NCI-H1436 treated with DMSO at 0.1 percent for 48 hours (cell line): Measurements from ENCODE around the gene CXCR1.
"Not testable (repeated sequence)": the region's sequence is repeated elsewhere in the genome, so short reads cannot be mapped to it uniquely, and the experiment has no call there.

Experiments
- DNase-seq: peaks from one replicate; lab custom pipeline; 2025; lab: John Stamatoyannopoulos, UW

The CXCR1 gene

DNA sequence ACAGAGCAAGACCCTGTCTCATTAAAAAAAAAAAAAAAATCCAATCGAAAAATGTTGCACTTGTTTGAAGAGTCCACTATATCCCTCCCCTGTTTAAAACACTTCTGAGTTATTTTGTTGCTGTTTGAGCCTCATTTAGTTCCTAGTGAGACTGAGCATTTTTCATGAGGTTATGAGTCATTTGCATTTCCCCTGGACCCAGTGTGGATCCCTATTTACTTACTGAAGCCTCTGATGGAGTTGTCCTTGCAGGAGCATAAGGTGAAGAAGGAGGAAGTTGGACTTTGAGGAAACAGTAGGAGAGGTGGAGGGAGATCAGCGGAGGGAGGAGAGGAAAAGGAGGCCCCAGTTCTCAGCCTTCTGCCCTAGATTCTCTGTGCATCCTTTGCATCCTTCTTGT is 5.1 kb downstream of the CXCR1 start:
- DNase-seq: no peak

DNA sequence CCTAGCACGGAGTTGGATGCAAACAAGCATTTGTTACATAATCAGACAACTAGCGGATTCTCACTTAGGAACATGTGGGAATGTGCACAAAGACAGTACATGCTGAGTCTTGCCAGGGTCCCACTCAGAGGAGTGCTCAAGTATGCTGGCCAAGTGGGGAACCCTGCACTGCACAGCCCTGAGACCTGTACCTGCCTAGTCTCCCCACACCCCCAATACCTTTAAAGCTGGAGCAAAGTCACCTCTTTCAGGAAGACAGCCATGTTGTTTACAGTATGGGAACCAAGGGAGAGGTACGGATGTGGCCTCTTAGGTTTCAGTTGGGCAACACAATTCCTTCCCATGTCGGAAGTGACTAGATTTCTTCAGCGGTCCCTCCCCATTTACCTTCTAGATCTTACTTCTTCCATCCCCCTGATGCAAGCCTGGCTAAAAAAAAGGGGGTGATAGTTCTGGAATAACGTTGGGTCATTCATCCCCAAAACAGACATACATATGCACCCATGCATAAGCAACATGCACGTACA is 10.7 kb downstream of the CXCR1 start:
- DNase-seq: no peak

DNA sequence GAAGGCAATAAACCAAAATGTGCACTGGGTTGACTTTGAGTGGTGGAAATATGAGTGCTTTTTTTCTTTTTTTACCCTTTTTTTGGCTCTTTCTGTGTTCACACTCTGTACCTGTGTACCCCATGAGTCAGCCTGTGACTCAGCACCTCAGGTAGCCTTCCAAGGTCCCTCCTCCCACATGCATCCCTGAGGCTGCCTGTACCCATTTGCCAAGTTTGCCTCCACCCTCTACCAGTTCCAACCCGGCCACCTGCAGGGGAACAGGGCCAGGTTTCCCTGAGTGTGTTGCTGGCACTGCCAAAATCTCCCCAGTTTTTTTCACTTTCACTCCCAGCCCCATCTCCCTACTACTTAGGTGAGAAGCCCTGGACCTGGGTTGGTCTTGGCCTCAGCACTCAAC is 14.0 kb downstream of the CXCR1 start:
- DNase-seq: no peak

DNA sequence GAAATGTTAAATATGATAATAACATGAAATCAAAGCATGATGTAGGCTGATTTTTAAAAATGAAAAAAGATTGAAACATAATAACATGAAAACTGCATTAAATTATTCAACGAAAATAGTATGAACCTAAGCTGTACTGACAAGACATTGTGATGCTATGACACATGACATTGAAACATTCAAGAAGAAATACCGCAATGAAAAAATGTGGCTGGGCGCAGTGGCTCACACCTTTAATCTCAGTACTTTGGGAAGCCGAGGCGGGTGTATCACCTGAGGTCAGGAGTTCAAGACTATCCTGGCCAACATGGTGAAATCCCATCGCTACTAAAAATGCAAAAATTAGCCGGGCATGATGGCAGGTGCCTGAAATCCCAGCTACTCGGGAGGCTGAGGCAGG is 14.6 kb downstream of the CXCR1 start:
- DNase-seq: no peak

DNA sequence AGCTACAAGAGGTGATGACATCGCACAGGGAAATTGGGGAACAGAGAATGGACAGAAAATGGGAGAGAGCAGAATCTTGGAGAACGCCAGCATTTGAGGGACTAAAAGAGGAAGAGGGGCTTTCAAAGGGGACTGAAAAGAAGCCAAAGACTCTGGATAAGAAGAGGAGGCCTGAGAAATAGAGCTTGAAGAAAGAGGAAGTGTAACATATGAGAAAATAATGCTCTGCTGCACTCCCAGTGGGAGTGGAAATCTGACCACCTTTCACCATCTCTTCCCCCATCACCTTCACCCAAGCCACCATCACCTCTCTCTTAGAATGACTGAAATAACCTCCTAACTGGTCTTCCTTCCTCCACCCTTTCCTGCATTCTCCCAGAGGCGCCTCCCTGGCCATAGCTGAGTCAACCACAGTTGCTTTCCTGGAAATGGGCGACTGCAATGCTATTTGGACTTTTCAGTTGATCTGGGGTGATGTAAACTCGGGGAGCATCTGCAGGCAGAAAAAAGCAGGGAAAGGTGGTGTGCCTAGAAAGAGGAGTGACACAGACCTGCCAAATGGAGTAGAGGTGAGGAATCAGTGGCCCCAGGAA is 16.8 kb downstream of the CXCR1 start:
- DNase-seq: no peak

DNA sequence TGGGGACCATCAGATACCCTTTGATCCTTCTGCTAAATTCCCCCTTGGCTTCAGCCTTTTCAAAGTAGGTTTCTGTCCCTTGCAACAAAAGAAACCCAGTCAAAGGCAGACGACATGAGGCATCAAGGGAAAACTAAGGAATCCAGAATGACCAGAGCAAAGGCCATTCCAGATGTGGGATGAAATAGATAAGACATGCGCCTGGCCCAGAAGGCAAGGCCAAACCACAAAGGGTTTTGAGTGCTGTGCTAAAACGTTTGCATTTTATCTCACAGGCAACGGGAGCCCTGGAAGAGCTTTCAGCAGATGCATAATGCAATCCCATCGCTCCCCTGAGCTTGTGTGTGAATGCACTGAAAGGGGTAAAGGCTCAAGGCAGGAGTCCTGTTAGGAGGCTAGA is 17.7 kb downstream of the CXCR1 start:
- DNase-seq: no peak

DNA sequence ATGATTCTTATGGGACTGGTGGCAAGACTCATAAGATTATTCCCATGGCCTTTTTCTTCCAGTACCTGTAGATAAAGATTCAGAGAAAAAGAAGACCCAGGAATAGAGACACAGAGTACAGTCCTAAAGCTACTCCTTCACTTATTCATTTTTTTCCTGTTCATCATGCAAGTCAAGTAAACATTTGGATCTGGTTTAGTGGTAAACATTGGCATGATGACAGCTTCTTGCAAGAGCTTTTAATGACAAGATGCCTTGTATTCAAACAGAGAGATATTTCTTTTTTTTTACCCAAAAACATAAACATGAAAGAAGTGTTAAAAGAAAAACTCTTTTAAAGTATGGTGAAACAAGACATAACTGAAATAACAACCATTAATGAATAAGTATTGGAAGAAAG is 20.7 kb downstream of the CXCR1 start:
- DNase-seq: no peak

DNA sequence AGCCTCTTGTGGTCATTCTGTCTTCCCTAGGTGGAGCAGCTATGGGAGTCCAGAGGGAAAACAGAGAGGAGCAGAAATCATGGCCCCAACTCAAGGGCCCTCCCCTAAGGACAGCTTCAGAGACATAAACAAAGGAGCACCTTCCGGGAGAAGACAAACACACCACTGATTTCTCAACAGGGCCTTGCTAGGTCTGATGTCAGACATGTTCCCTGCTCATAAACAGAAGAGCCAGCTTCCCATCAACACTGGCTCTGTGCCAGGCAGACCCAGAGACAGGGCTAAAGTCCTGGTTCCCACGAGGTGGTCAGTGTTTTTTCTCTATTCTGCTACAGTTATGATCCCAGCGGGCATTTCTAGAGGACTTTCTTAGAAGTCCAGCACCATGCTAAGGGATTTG is 21.6 kb downstream of the CXCR1 start:
- DNase-seq: no peak

DNA sequence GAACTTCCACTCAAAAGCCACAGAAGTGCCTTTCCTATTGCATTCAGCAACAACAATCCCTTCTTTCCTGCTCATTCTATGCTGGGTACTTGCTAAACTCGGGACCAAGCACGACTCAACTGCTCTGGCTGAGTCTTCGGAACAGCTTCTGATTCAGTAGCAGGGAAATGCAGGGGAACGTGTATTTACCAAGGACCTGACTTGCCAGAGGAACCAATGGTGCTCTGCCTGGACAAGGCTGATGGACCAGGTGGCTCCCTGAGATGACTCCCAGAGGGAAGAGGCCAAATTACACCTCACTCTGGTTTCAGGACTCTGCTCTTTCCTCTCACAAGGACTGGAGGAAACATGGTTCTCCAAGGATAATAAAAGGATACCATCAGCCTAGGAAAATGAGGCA is 28.7 kb downstream of the CXCR1 start:
- no peak for DNase-seq

DNA sequence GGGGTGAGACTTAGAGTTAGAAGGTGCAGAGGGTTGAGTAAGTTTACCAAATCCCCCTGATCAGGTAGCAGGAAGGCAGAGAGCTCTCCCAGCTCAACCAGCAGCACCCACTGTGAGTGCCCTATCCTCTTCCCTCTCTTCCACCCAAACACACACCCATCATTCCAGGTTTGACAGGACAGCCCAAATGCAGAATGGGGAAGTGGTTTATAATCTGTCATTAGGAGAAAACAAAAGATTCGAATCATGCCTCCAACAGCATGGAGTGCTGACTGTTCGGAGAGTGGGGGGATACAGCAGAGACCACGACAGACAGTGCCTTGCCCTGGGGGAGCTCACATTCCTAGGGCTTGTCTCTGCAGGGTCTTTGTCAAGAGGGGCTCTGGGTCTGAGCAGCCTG is 29.2 kb downstream of the CXCR1 start:
- DNase-seq: no peak

DNA sequence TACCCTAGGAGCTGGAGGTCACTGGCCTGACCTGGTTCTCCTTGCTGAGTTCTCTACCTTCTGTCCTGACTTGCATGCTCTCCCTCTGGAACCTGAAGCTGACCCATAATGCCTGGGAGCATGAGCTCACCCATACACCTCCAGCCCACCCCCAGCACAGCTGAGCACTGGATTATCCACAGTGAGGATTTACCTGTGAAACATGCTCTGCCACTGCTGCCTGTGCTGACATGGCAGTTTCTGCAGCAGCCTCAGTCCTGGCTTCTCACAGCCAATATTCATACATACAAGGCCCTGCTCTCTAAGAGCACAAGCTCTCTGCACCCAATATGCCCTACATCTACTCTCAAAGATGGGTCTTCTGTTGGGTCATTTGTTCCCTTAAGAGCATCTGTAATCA is 35.9 kb downstream of the CXCR1 start:
- no peak for DNase-seq

DNA sequence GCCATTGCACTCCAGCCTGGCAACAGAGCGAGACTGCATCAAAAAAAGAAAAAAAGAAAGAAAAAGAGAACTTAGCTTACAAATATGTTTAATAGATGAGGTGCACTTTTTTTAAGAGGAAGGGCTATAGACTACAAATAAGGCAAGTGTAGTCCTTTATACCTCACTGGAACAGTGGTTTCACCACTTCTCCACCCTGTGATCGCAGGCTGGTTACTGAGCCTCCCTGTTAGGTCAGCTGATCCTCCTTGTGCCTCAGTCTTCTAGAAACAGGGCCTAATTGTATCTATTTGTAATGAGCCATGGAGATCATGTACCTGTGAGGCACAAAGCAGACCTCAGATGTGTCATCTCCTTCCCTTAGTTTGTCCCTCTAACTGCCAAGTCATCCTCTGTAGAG is 36.4 kb downstream of the CXCR1 start:
- DNase-seq: no peak

DNA sequence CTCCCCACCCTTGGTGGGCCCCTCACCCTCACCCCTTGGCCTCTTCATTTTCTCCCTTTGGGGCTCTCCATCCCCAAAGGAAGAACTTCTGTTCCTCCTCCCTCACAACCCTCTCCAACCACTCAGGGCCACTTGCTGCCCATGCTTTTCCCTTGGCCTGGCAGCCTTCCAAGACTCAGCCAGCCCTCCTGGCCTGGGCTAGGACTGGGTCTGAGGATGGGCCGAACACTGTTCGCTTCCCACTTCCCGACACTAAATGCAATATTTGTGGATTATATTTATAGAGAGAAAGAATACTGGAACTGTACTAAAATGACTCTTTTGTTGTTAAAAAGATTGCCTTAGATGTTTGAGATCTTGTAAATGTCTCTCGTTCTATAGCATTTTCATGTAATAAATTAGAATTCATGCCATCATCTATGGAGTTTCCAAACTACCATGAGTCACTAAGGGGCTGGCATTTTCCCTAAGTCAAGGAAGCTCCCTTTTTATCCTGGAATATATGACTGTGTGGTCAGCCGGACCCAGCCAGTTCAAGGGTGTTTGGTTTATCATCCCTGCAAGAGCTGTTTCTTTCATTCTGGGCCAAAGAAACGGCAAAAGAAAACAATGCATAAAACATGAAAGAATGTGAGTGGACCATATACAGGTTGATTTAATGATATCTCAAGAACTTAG is 37.2 kb downstream of the CXCR1 start:
- no peak for DNase-seq

DNA sequence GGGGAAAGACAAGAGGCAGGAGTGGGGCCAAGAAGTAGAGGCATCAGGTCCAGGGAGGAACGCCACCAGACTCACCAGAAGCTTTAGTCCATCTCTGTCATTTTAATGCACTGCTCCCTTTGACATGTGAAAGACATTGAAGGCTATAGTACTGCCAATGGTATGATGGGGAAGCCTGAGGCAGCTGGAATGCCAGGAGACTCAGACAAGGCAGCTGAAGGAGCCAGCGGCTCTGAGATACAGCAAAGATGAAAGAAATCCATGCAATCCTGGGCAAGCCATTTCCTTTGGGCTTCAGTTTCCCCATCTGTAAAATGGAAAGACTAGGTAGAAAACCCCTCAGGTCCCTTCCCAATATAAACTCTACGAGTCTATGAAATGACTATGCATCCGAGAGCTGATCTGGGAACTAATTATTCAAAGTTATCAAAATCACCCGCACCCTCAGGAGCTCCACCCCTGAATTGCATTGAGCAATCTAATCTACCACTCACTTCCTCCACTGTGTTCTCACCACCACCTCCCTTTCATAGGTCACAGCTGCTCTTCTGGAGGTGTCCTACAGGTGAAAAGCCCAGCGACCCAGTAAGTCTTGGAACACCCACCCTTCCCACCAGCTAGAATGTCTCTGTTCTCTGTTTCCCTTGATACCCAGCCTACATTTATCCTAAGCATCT is 37.8 kb downstream of the CXCR1 start:
- no peak for DNase-seq

DNA sequence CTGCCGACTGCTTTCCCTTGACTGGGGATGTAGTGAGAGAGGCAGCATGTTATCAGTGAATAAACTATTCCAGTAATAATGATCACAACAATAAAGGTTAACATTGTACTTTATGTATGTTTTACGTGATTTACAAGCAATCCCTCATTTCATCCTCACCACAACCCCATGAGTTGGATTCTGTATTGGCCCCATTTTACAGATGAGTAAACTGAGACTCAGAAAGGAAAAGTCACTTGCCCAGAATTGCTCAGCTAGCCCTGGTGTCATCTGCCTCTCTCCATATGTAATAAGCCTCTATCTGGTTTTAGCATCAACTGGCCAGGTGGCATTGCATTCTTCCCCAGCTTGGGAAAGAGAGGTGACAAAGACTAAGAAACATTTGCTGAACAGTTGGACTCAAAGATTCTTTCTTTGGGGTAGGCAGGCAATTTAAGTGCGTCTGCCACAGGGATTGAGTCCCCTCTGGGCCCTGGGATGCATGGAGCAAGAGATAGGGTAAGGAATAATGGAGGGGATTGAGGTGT is 38.8 kb downstream of the CXCR1 start:
- DNase-seq: no peak

DNA sequence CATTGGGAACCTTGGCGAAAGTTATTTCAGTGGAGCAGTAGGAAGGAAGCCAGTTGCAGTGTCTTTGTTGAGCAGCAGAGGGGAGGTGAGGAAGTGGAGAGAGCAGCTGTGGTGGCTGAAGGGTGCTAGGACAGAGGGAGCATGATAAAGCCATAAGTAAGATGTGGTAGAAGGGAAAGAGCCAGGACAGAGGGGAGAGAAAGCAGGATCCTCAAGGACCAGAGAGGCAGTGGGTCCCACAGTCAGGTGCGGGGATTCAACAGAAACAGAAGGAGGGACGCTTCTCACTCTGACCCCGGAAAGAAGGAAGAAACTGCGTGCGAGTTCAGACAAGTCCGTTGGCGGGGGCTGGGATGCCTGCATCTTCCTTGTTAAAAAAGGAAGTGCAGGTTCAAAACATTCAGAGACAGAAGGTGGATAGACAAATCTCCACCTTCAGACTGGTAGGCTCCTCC is 41.1 kb downstream of the CXCR1 start, which contains the start of gene CXCR2:
Gene CXCR2 (plus strand): TSS at position 403 of the 455 bp plus-strand sequence. CDS start 8,774 bp downstream, outside the sequence.
- DNase-seq: no peak

DNA sequence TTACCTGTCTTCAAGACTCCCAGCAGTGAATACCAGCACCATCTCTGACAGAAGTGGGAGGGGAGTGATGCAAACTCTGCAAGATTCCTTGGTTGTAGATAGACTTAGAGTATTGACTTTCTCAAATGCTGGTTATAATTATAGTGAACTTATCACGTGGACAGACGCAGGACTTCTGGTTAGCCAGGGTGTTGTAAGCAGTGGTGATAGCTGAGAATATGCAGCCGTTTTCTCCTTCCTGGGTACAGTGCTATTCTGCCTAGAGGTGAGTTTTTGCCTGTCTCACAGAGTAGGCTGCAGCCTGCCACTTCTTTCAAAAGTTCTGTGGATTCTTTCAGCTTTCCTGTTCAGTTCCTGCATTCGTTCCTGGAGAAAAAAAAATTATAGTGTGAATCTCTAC is 41.7 kb downstream of the CXCR1 start:
- no peak for DNase-seq

DNA sequence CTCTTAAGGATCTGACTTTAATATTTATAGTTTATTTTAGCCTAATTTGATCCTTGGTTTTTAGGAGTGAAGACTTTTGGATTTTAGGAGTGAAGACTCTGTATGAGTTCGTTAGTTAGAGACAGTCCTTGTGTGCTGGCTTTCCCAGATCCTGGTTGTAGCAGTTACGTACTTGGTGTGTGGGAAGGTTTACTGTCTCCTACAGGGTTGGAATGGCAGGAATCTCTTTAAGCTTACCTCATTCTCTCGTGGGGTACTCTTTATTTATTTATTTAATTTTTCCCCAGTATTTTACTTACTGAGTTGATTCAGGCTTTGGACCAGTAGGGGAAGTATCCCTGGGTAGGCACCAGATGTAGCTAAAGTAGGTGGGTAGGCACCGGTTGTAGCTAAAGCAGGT is 42.8 kb downstream of the CXCR1 start:
- DNase-seq: no peak

DNA sequence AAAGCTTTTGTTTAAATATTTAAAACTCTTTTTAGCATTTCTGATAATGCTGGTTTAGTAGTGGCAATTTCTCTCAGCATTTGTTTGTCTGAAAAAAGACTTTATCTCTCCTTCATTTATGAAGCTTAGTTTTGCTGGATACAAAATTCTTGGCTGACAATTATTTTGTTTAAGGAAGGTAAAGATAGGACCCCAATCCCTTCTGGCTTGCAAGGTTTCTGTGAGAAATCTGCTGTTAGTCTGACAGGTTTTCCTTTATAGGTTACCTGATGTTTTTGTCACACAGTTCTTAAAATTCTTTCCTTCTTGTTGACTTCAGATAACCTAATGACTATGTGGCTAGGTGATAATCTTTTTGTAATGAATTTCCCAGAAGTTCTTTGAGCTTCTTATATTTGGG is 44.5 kb downstream of the CXCR1 start:
- not testable (repeated sequence) for DNase-seq

DNA sequence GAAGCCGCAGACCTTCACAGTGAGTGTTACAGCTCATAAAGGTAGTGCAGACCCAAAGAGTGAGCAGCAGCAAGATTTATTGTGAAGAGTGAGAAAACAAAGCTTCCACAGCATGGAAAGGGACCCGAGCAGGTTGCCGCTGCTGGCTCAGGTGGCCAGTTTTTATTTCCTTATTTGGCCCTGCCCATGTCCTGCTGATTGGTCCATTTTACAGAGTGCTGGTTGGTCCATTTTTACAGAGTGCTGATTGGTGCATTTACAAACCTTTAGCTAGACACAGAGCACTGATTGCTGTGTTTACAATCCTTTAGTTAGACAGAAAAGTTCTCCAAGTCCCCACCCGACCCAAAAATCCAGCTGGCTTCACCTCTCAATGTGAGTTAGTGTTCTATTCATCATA is 45.0 kb downstream of the CXCR1 start:
- DNase-seq: not testable (repeated sequence)
